OCI-LY1 (cell line): Measurements from ENCODE around the gene CPVL.

Experiments used
- EZH2 ChIP-seq: fragments of 200-600 bp; sonication (generic), shearing (Covaris generic); IDR thresholded peaks from 2 replicates; pipeline ENCODE4 v1.8.0; 2017; ENCODE audit warnings: borderline replicate concordance, mixed run types, mild to moderate bottlenecking, antibody characterized with exemption, low read length, moderate library complexity, mixed read lengths
- TF ChIP-seq, protein P1 (sequence below): fragments of 200-600 bp; sonication (generic), shearing (Covaris generic); IDR thresholded peaks from 2 replicates; pipeline ENCODE4 v1.5.1; 2017; ENCODE audit warnings: mild to moderate bottlenecking, antibody characterized with exemption, low read length, moderate library complexity, mixed read lengths

DNA sequence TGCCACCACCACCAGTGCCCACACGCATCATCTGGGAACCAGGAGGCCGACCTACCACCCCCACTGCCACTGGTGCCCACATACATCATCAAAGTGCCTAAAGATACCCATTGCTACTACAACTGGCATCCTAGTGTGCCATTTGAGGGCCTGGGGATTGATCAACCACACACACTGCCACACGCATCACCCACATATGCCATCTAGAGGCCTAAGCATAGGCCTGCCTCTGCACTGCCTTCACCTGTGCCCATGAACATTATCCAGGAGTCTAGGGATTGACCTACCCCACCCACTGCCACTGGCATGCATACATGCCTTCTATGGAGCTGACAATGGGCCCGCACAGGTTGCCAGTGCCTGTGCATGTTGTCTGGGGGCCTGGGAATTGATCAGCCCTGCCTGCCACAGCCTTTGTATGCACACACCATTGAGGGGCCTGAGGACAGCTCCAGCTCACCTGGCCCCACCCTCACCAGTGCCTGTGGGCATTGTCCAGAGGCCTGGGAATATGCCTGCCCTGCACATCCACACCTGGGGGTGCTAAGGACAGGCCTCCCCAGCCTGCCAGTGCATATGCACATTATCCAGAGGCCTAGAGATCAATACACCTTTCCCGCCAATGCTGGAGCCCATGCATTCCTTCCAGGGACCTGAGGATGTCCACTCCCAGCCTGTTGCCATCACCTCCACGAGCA is 123.9 kb downstream of the CPVL start:
- TF ChIP-seq, protein P1, sequence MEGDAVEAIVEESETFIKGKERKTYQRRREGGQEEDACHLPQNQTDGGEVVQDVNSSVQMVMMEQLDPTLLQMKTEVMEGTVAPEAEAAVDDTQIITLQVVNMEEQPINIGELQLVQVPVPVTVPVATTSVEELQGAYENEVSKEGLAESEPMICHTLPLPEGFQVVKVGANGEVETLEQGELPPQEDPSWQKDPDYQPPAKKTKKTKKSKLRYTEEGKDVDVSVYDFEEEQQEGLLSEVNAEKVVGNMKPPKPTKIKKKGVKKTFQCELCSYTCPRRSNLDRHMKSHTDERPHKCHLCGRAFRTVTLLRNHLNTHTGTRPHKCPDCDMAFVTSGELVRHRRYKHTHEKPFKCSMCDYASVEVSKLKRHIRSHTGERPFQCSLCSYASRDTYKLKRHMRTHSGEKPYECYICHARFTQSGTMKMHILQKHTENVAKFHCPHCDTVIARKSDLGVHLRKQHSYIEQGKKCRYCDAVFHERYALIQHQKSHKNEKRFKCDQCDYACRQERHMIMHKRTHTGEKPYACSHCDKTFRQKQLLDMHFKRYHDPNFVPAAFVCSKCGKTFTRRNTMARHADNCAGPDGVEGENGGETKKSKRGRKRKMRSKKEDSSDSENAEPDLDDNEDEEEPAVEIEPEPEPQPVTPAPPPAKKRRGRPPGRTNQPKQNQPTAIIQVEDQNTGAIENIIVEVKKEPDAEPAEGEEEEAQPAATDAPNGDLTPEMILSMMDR: no peak
- no peak for TF ChIP-seq EZH2
